ENCODE results near the gene TCF23. TPM values are rescaled to one million over a fixed set of nuclear protein-coding genes. Genes with fewer than 3 reads are reported as not detected.

Gene TCF23
- total and polyA plus RNA-seq, 2 of the 4 experiments (the other 2 are of a cell fraction), result not detected

DNA sequence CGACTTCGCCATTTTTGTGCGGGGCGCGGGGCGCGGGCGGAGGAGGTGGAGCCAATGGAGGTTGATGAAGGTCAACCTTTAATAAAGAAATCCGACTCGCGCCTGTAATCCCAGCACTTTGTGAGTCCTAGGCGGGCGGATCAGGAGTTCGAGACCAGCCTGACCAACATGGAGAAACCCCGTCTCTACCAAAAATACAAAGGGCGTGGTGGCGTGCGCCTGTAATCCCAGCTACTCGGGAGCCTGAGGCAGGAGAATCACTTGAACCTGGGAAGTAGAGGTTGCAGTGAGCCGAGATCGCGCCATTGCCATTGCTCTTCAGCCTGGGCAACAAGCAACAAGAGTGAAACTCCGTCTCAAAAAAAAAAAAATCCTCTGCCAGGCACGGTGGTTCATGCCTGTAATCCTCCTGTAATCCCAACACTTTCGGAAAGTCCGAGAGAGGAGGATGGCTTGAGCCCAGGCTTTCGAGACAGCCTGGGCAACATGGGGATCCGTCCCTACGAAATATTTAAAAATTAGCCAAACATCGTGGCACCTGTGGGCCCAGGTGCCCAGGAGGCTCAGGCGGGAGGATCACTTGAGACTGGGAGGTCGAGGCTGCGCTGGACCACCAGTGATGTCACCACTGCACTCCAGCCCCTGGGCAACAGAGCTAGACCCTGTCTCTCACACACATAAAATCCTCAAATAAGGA lies 13.9 kb upstream of the TCF23 start:
- Histone ChIP-seq H2AK9ac (replicated peaks; ENCODE audit: low read depth, low read length, poor library complexity) (peak overlapping the region; percentile 97), H3K18ac (ENCODE audit: low read depth, low read length) (no peak overlapping the region), H2BK20ac (ENCODE audit: low read depth, low read length) (no peak overlapping the region), H3K14ac (replicated peaks; ENCODE audit: low read depth, low read length) (no peak overlapping the region), H2BK5ac (ENCODE audit: low read depth, low read length, poor library complexity, severe bottlenecking) (no peak overlapping the region), H3K4me1 (ENCODE audit: control insufficient read depth, insufficient read depth, low read length) (peaks cover 9% of the 10 kb centered on the region), H3K4ac (ENCODE audit: low read depth, low read length) (peak overlapping the region; percentile 25; the same call in 1 of the 2 replicates), H3K9ac (ENCODE audit: low read depth, low read length) (no peak overlapping the region), H2BK15ac (ENCODE audit: low read depth, low read length) (no peak overlapping the region), H3K4me3 (ENCODE audit: insufficient read depth, low read depth, low read length) (no peak overlapping the region), H3K4me2 (ENCODE audit: low read depth, low read length) (no peak overlapping the region; the same call in 1 of the 2 replicates), H3K9me1 (ENCODE audit: insufficient read depth, low read length) (peaks cover 14% of the 10 kb centered on the region), H3K36me3 (ENCODE audit: control insufficient read depth, insufficient read depth, low read length) (peaks cover 29% of the 10 kb centered on the region), H4K5ac (ENCODE audit: low read depth, low read length) (peak overlapping the region; percentile 24), H3K9me3 (ENCODE audit: control insufficient read depth, insufficient read depth, low read length) (no peaks in the 10 kb centered on the region), H2BK120ac (ENCODE audit: low read depth, low read length) (no peak overlapping the region), H3K79me1 (ENCODE audit: low read depth in 1 of 2, low read length in 2 of 2) (peaks cover 14 to 27% of the 10 kb centered on the region in 2 experiments), H4K8ac (ENCODE audit: low read depth in 2 of 2, low read length in 2 of 2) (peak overlapping the region; percentile 73 to 93), H4K20me1 (ENCODE audit: insufficient read depth, low read length) (peaks cover 15% of the 10 kb centered on the region), H2AK5ac (ENCODE audit: low read depth, low read length) (peak overlapping the region; percentile 68), H3K23ac (ENCODE audit: low read depth, low read length) (no peak overlapping the region), H2AFZ (replicated peaks; ENCODE audit: low read length, poor library complexity) (peak overlapping the region; percentile 100), H3K27me3 (ENCODE audit: control insufficient read depth, insufficient read depth, low read length) (peaks cover 15% of the 10 kb centered on the region; the same call in 1 of the 2 replicates), H3K56ac (ENCODE audit: extremely low read depth, insufficient read depth, low read length) (no peak overlapping the region), H3K27ac (ENCODE audit: insufficient read depth, low read length) (no peak overlapping the region), H4K91ac (ENCODE audit: insufficient read depth, low read depth, low read length) (peak overlapping the region; percentile 11)
- no TSS peak for BruUV-seq (replicated peaks)
- TF ChIP-seq POLR2A (IDR thresholded peaks at IDR 0.05; ENCODE audit: low read depth, low read length) (no peak), FOS (IDR thresholded peaks at IDR 0.05; ENCODE audit: low read depth, low read length) (no peak), RAD21 (IDR thresholded peaks at IDR 0.05; ENCODE audit: low read length) (no peak), CHD1 (IDR thresholded peaks at IDR 0.05; ENCODE audit: low read depth, low read length) (no peak), NFE2L2 (IDR thresholded peaks at IDR 0.05; ENCODE audit: low read depth, low read length) (no peak), MAFK (IDR thresholded peaks at IDR 0.05; ENCODE audit: low read depth, low read length) (no peak), SMC3 (IDR thresholded peaks at IDR 0.05; ENCODE audit: low read depth, low read length) (no peak)
- TF ChIP-seq, protein P1, sequence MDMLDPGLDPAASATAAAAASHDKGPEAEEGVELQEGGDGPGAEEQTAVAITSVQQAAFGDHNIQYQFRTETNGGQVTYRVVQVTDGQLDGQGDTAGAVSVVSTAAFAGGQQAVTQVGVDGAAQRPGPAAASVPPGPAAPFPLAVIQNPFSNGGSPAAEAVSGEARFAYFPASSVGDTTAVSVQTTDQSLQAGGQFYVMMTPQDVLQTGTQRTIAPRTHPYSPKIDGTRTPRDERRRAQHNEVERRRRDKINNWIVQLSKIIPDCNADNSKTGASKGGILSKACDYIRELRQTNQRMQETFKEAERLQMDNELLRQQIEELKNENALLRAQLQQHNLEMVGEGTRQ (IDR thresholded peaks at IDR 0.05; ENCODE audit: low read depth, low read length), result no peak
- TF ChIP-seq, protein P2, sequence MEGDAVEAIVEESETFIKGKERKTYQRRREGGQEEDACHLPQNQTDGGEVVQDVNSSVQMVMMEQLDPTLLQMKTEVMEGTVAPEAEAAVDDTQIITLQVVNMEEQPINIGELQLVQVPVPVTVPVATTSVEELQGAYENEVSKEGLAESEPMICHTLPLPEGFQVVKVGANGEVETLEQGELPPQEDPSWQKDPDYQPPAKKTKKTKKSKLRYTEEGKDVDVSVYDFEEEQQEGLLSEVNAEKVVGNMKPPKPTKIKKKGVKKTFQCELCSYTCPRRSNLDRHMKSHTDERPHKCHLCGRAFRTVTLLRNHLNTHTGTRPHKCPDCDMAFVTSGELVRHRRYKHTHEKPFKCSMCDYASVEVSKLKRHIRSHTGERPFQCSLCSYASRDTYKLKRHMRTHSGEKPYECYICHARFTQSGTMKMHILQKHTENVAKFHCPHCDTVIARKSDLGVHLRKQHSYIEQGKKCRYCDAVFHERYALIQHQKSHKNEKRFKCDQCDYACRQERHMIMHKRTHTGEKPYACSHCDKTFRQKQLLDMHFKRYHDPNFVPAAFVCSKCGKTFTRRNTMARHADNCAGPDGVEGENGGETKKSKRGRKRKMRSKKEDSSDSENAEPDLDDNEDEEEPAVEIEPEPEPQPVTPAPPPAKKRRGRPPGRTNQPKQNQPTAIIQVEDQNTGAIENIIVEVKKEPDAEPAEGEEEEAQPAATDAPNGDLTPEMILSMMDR (conservative IDR thresholded peaks at IDR 0.05; ENCODE audit: low read depth, low read length), result no peak
- no peak for ATAC-seq (ENCODE audit: low read depth)
- intact Hi-C loops (cut with micrococcal nuclease), result loop anchor here (2.0 kb wide), 1 partner anchor 56 kb away; no protein-coding TSS in a partner anchor
- dilution Hi-C loops (cut with HindIII; ENCODE audit: low sequenced_read_pairs, unreplicated experiment), result no loop called here
- in situ Hi-C loops (cut with MboI; ENCODE audit: low sequenced_read_pairs), result no loop called here
- ChIA-PET CTCF (interaction anchor here (0.9 kb wide), 1 partner anchor 56 kb away, joined by 6 read pairs; no protein-coding TSS in a partner anchor), POLR2A (ENCODE audit: unreplicated experiment) (no interaction called here)
- DNase-seq, result no peak
- 94% methylated on average over 6 of the region's 33 CpGs; no CpG with 5 or more reads in 1 of the 2 experiments for WGBS, 2 experiments (ENCODE audit: extremely low coverage in 2 of 2, insufficient read length in 1 of 2)
